A673 (cell line): ENCODE data around the gene SLC8A3. TPM values are rescaled to one million over a fixed set of nuclear protein-coding genes. Genes with fewer than 3 reads are reported as not detected.

Source experiments
- BruUV-seq: library from RNA; stranded (reverse); fragments of 400-500 nt; replicated peaks from 2 replicates; lab custom pipeline; 2021; lab: Mats Ljungman, UMichigan
- CTCF ChIA-PET: fragments of 300-600 bp; sonication (Branson Sonifier 250); formaldehyde crosslinking; loops from one replicate; lab custom pipeline; 2022; ENCODE audit warnings: antibody characterized with exemption; lab: Charles Lee
- POLR2A ChIA-PET: fragments of 300-600 bp; sonication (Branson Sonifier 250); formaldehyde crosslinking; loops from one replicate; lab custom pipeline; 2022; ENCODE audit warnings: antibody characterized with exemption; ENCODE audit not compliant: low non-redundant PET; lab: Charles Lee
- DNase-seq: peaks from one replicate; pipeline ENCODE4 v3.0.0-alpha.2; 2015; ENCODE audit warnings: low spot score
- H3K27ac ChIP-seq: fragments of 200-600 bp; sonication (generic); 2 replicates; pipeline ENCODE4 v1.5.1; 2016; ENCODE audit warnings: mixed run types, low read depth, mild to moderate bottlenecking, mixed read lengths, antibody characterized with exemption, low read length; ENCODE audit not compliant: poor library complexity, severe bottlenecking
- H3K27me3 ChIP-seq: fragments of 200-600 bp; sonication (generic); replicated peaks from 2 replicates; pipeline ENCODE4 v1.6.1; 2017; ENCODE audit warnings: mixed run types, low read depth, mild to moderate bottlenecking, mixed read lengths, antibody characterized with exemption, low read length; ENCODE audit not compliant: insufficient read depth, poor library complexity
- H3K36me3 ChIP-seq: fragments of 200-600 bp; sonication (generic); 2 replicates; pipeline ENCODE4 v1.6.1; 2016; ENCODE audit warnings: mixed run types, mild to moderate bottlenecking, mixed read lengths, antibody characterized with exemption, low read length; ENCODE audit not compliant: insufficient read depth, poor library complexity, severe bottlenecking
- H3K4me1 ChIP-seq: fragments of 200-600 bp; sonication (generic); 2 replicates; pipeline ENCODE4 v1.6.1; 2017; ENCODE audit warnings: mixed run types, mild to moderate bottlenecking, mixed read lengths, antibody characterized with exemption, low read length; ENCODE audit not compliant: insufficient read depth, poor library complexity, severe bottlenecking
- H3K4me3 ChIP-seq: fragments of 200-600 bp; sonication (generic); 2 replicates; pipeline ENCODE4 v1.5.1; 2016; ENCODE audit warnings: low read depth, mixed run types, mild to moderate bottlenecking, mixed read lengths, low read length; ENCODE audit not compliant: poor library complexity, severe bottlenecking
- H3K9me3 ChIP-seq: fragments of 200-600 bp; sonication (generic); 2 replicates; pipeline ENCODE4 v1.6.1; 2016; ENCODE audit warnings: mixed run types, low read depth, mild to moderate bottlenecking, mixed read lengths, antibody characterized with exemption, low read length; ENCODE audit not compliant: poor library complexity, severe bottlenecking
- CTCF ChIP-seq: fragments of 300-800, 200-600 bp; sonication (generic); conservative IDR thresholded peaks from 2 replicates; pipeline ENCODE4 v1.5.1; 2017; ENCODE audit warnings: low read depth, mild to moderate bottlenecking, antibody characterized with exemption, low read length, moderate library complexity, mixed read lengths
- EZH2 ChIP-seq: fragments of 200-600 bp; sonication (generic); IDR thresholded peaks from 2 replicates; pipeline ENCODE4 v1.6.1; 2017; ENCODE audit warnings: borderline replicate concordance, low read depth, mild to moderate bottlenecking, mixed read lengths, antibody characterized with exemption, low read length; ENCODE audit not compliant: poor library complexity, severe bottlenecking
- intact Hi-C: fragments of 100-400 bp; cut with micrococcal nuclease; formaldehyde crosslinking; loops from one replicate; pipeline ENCODE4 v1.10.0; 2022; ENCODE audit not compliant: unreplicated experiment
- total RNA-seq: library from RNA; stranded (reverse); gene quantifications from 2 replicates; pipeline ENCODE4 v1.2.3, GENCODE V29; 2021

The SLC8A3 gene
- total RNA-seq, 1 experiment from 2014 or later = not detected

GRCh38 chr14:70033561-70033960 is 155.2 kb downstream of the SLC8A3 start:
- H3K9me3 ChIP-seq = no peaks in the 10 kb centered on the region
- H3K27me3 ChIP-seq = peaks cover 7% of the 10 kb centered on the region
- TF ChIP-seq CTCF (no peak), EZH2 (no peak)
- H3K4me1 ChIP-seq = no peaks in the 10 kb centered on the region
- BruUV-seq = no TSS peak
- ChIA-PET CTCF (no interaction called here), POLR2A (no interaction called here)
- no peak for DNase-seq
- intact Hi-C loops = no loop called here
- H3K4me3 ChIP-seq = no peak overlapping the region
- H3K36me3 ChIP-seq = no peaks in the 10 kb centered on the region
- no peak overlapping the region for H3K27ac ChIP-seq

GRCh38 chr14:70033116-70033515 is 155.6 kb downstream of the SLC8A3 start:
- DNase-seq = no peak
- Histone ChIP-seq H3K9me3 (no peaks in the 10 kb centered on the region), H3K27me3 (peaks cover 12% of the 10 kb centered on the region), H3K27ac (no peak overlapping the region), H3K4me3 (no peak overlapping the region), H3K36me3 (no peaks in the 10 kb centered on the region), H3K4me1 (no peaks in the 10 kb centered on the region)
- CTCF ChIA-PET = no interaction called here
- no TSS peak for BruUV-seq
- intact Hi-C loops = no loop called here
- POLR2A ChIA-PET = no interaction called here
- TF ChIP-seq EZH2 (no peak), CTCF (no peak)

GRCh38 chr14:70032447-70032846 is 156.3 kb downstream of the SLC8A3 start:
- no peaks in the 10 kb centered on the region for H3K9me3 ChIP-seq
- ChIA-PET CTCF (interaction anchor here (1.0 kb wide), 1 partner anchor 214 kb away, joined by 3 read pairs; no protein-coding TSS in a partner anchor), POLR2A (no interaction called here)
- H3K36me3 ChIP-seq = no peaks in the 10 kb centered on the region
- intact Hi-C loops = no loop called here
- H3K4me1 ChIP-seq = no peaks in the 10 kb centered on the region
- no TSS peak for BruUV-seq
- H3K4me3 ChIP-seq = no peak overlapping the region
- no peak overlapping the region for H3K27ac ChIP-seq
- H3K27me3 ChIP-seq = peaks cover 12% of the 10 kb centered on the region
- TF ChIP-seq CTCF (no peak), EZH2 (no peak)
- DNase-seq = no peak
